Neuronal stem cell (in vitro differentiated cells): ENCODE results near the gene GMDS.

Source experiments
- DNase-seq: peaks from one replicate; pipeline ENCODE4 v3.0.0-alpha.2; 2013; ENCODE audit warnings: low spot score
- H2AFZ ChIP-seq: one replicate; pipeline ENCODE4 v1.6.1; 2013; ENCODE audit warnings: mild to moderate bottlenecking, low read length, inconsistent platforms
- H2AK5ac ChIP-seq: 2 replicates; pipeline ENCODE4 v1.6.1; 2013; ENCODE audit warnings: low read depth, mild to moderate bottlenecking, inconsistent platforms, low read length, moderate library complexity, mixed read lengths
- H2BK120ac ChIP-seq: 2 replicates; pipeline ENCODE4 v1.6.1; 2013; ENCODE audit warnings: low read depth, mild to moderate bottlenecking, inconsistent platforms, low read length, moderate library complexity, mixed read lengths
- H2BK12ac ChIP-seq: one replicate; pipeline ENCODE4 v1.6.1; 2013; ENCODE audit warnings: low read length, inconsistent platforms
- H2BK15ac ChIP-seq: 2 replicates; pipeline ENCODE4 v1.6.1; 2013; ENCODE audit warnings: mild to moderate bottlenecking, low read length, inconsistent platforms, mixed read lengths
- H2BK5ac ChIP-seq: one replicate; pipeline ENCODE4 v1.6.1; 2013; ENCODE audit warnings: inconsistent platforms, mild to moderate bottlenecking, low read length, moderate library complexity
- H3K14ac ChIP-seq: one replicate; pipeline ENCODE4 v1.6.1; 2013; ENCODE audit warnings: low read length, inconsistent platforms
- H3K18ac ChIP-seq: 2 replicates; pipeline ENCODE4 v1.6.1; 2013; ENCODE audit warnings: low read length, inconsistent platforms
- H3K23ac ChIP-seq: 2 replicates; pipeline ENCODE4 v1.6.1; 2013; ENCODE audit warnings: low read depth, mild to moderate bottlenecking, mixed read lengths, low read length, inconsistent platforms; ENCODE audit not compliant: poor library complexity
- H3K27ac ChIP-seq: replicated peaks from 3 replicates; pipeline ENCODE4 v1.5.1; 2013; ENCODE audit warnings: low read length, inconsistent platforms
- H3K27me3 ChIP-seq, 3 experiments: 2 replicates each; pipeline ENCODE4 v1.6.1; 2013; ENCODE audit warnings: low read length in 3 of 3, mild to moderate bottlenecking in 2 of 3, inconsistent platforms in 1 of 3, low read depth in 1 of 3, mixed read lengths in 1 of 3, moderate library complexity in 1 of 3; ENCODE audit not compliant: control insufficient read depth in 3 of 3, insufficient read depth in 3 of 3
- H3K36me3 ChIP-seq, 2 donors: replicated peaks in 1 of 2; 2 replicates each; pipeline ENCODE4 v1.6.1; 2013; ENCODE audit warnings: low read length in 2 of 2; ENCODE audit not compliant: control insufficient read depth in 2 of 2, insufficient read depth in 2 of 2
- H3K4ac ChIP-seq: 2 replicates; pipeline ENCODE4 v1.6.1; 2013; ENCODE audit warnings: inconsistent platforms, mild to moderate bottlenecking, low read length, moderate library complexity
- H3K4me1 ChIP-seq, 2 donors: 1 replicate in 1 of 2; 2 replicates in 1 of 2; pipeline ENCODE4 v1.6.1; 2013; ENCODE audit warnings: low read length in 2 of 2, low read depth in 1 of 2; ENCODE audit not compliant: control insufficient read depth in 2 of 2, insufficient read depth in 1 of 2
- H3K4me2 ChIP-seq: one replicate; pipeline ENCODE4 v1.6.1; 2013; ENCODE audit warnings: mild to moderate bottlenecking, low read length, inconsistent platforms; ENCODE audit not compliant: insufficient read depth, poor library complexity, severe bottlenecking
- H3K4me3 ChIP-seq, 2 donors: 2 replicates each; pipeline ENCODE4 v1.5.1; 2013; ENCODE audit warnings: low read length in 2 of 2, mild to moderate bottlenecking in 2 of 2, inconsistent platforms in 1 of 2, moderate library complexity in 1 of 2
- H3K79me1 ChIP-seq: one replicate; pipeline ENCODE4 v1.6.1; 2013; ENCODE audit warnings: low read depth, mild to moderate bottlenecking, inconsistent platforms, low read length, moderate library complexity
- H3K9ac ChIP-seq: one replicate; pipeline ENCODE4 v1.6.1; 2013; ENCODE audit warnings: mild to moderate bottlenecking, low read depth, low read length, inconsistent platforms; ENCODE audit not compliant: poor library complexity
- H3K9me3 ChIP-seq, 2 donors: replicated peaks in 1 of 2; 2 replicates each; pipeline versions ENCODE3 to v1.6.1; 2013; ENCODE audit warnings: low read length in 2 of 2, mild to moderate bottlenecking in 2 of 2, inconsistent platforms in 1 of 2, low read depth in 1 of 2, mixed read lengths in 1 of 2, moderate library complexity in 1 of 2; ENCODE audit not compliant: control insufficient read depth in 2 of 2, insufficient read depth in 1 of 2
- H4K8ac ChIP-seq: one replicate; pipeline ENCODE4 v1.6.1; 2013; ENCODE audit warnings: low read depth, mild to moderate bottlenecking, inconsistent platforms, low read length, moderate library complexity
- H4K91ac ChIP-seq: one replicate; pipeline ENCODE4 v1.6.1; 2013; ENCODE audit warnings: low read length, low read depth, mild to moderate bottlenecking, inconsistent platforms; ENCODE audit not compliant: poor library complexity
- WGBS, 2 donors: extraction: QIAGEN DNeasy Blood & Tissue Kit; methylation state at CpG; one replicate each; pipeline ENCODE4 v1.1.7; 2013; ENCODE audit warnings: missing lambda C conversion rate in 2 of 2, mixed read lengths in 1 of 2; ENCODE audit not compliant: insufficient read length in 2 of 2, insufficient replicate concordance in 1 of 2; ENCODE audit errors: extremely low coverage in 2 of 2; 5-methylcytosine and 5-hydroxymethylcytosine counted together

Gene GMDS

GRCh38 chr6:1904898-1905297 is 340.5 kb downstream of the GMDS start:
- Histone ChIP-seq H3K27me3 (no peaks in the 10 kb centered on the region), H3K4me2 (no peak overlapping the region), H3K4me1 (peaks cover 7 to 18% of the 10 kb centered on the region in 2 donors), H3K14ac (no peak overlapping the region), H2BK15ac (peak overlapping the region; percentile 50), H2BK5ac (no peak overlapping the region), H3K4ac (no peak overlapping the region), H2AFZ (peak overlapping the region; percentile 76), H3K23ac (no peak overlapping the region), H3K27ac (no peak overlapping the region), H2BK12ac (no peak overlapping the region), H3K79me1 (no peaks in the 10 kb centered on the region), H2AK5ac (no peak overlapping the region), H2BK120ac (no peak overlapping the region), H3K9ac (no peak overlapping the region), H3K36me3 (no peaks in the 10 kb centered on the region), H3K18ac (peak overlapping the region; percentile 15), H3K9me3 (no peaks in the 10 kb centered on the region), H4K91ac (no peak overlapping the region), H3K4me3 (no peak overlapping the region), H4K8ac (no peak overlapping the region)
- no CpG with 5 or more reads among the region's 6 CpGs for whole genome bisulfite sequencing, 2 donors
- DNase-seq, result no peak

GRCh38 chr6:1904466-1904799 is 341.0 kb downstream of the GMDS start:
- no CpG with 5 or more reads among the region's 9 CpGs for WGBS, 2 donors
- no peaks in the 10 kb centered on the region for H3K9me3 ChIP-seq
- H3K18ac ChIP-seq, result peak overlapping the region; percentile 84

GRCh38 chr6:1903780-1904465 is 341.5 kb downstream of the GMDS start:
- no CpG with 5 or more reads among the region's 9 CpGs for WGBS, 2 donors
- Histone ChIP-seq H4K91ac (no peak overlapping the region), H3K27ac (no peak overlapping the region)

More at GRCh38 chr6:1904466-1904799, 341.0 kb downstream of the GMDS start:
- H2AFZ ChIP-seq, result peak overlapping the region; percentile 76
- H3K27ac ChIP-seq, result no peak overlapping the region
- H2BK120ac ChIP-seq, result no peak overlapping the region
- H2AK5ac ChIP-seq, result no peak overlapping the region
- peak overlapping the region; percentile 50 for H2BK15ac ChIP-seq
- no peak overlapping the region for H3K4me3 ChIP-seq
- no peak overlapping the region for H3K4ac ChIP-seq
- no peak overlapping the region for H3K4me2 ChIP-seq
- H3K79me1 ChIP-seq, result no peaks in the 10 kb centered on the region
- H3K27me3 ChIP-seq, result no peaks in the 10 kb centered on the region
- no peaks in the 10 kb centered on the region for H3K36me3 ChIP-seq
- no peak overlapping the region for H2BK5ac ChIP-seq
- H3K4me1 ChIP-seq, result peaks cover 7 to 17% of the 10 kb centered on the region in 2 donors
- H3K23ac ChIP-seq, result peak overlapping the region; percentile 32
- DNase-seq, result no peak
- H4K8ac ChIP-seq, result no peak overlapping the region
- peak overlapping the region; percentile 7 for H3K9ac ChIP-seq
- H2BK12ac ChIP-seq, result no peak overlapping the region
- H4K91ac ChIP-seq, result no peak overlapping the region
- H3K14ac ChIP-seq, result no peak overlapping the region

GRCh38 chr6:1901556-1901955 is 343.8 kb downstream of the GMDS start:
- Histone ChIP-seq H4K91ac (no peak overlapping the region), H3K79me1 (no peaks in the 10 kb centered on the region), H3K27me3 (no peaks in the 10 kb centered on the region), H2BK15ac (no peak overlapping the region), H3K9me3 (no peaks in the 10 kb centered on the region), H2AK5ac (no peak overlapping the region), H3K36me3 (no peaks in the 10 kb centered on the region), H2AFZ (no peak overlapping the region), H3K4me1 (peaks cover 7 to 13% of the 10 kb centered on the region in 2 donors), H3K9ac (no peak overlapping the region), H3K4me2 (no peak overlapping the region), H2BK5ac (no peak overlapping the region), H3K27ac (no peak overlapping the region), H3K23ac (no peak overlapping the region), H3K4me3 (no peak overlapping the region), H3K18ac (no peak overlapping the region), H4K8ac (no peak overlapping the region), H3K4ac (no peak overlapping the region), H2BK12ac (no peak overlapping the region), H2BK120ac (no peak overlapping the region), H3K14ac (no peak overlapping the region)
- WGBS, 2 donors, result no CpG with 5 or more reads among the region's 1 CpG
- DNase-seq, result no peak

More at GRCh38 chr6:1903780-1904465, 341.5 kb downstream of the GMDS start:
- no peak for DNase-seq
- Histone ChIP-seq H2BK5ac (no peak overlapping the region), H3K4ac (no peak overlapping the region), H2BK120ac (no peak overlapping the region), H3K36me3 (no peaks in the 10 kb centered on the region), H3K4me3 (no peak overlapping the region), H3K79me1 (no peaks in the 10 kb centered on the region), H2BK12ac (no peak overlapping the region), H3K9ac (no peak overlapping the region), H3K23ac (no peak overlapping the region), H2AK5ac (no peak overlapping the region), H2AFZ (peak overlapping the region; percentile 76), H3K9me3 (no peaks in the 10 kb centered on the region), H3K4me1 (peaks cover 7 to 15% of the 10 kb centered on the region in 2 donors), H4K8ac (no peak overlapping the region), H3K27me3 (no peaks in the 10 kb centered on the region), H3K4me2 (no peak overlapping the region), H3K14ac (no peak overlapping the region), H3K18ac (no peak overlapping the region), H2BK15ac (no peak overlapping the region)
